AG04450 (cell line): ENCODE measurements around the gene EFEMP2. TPM values are rescaled to one million over a fixed set of nuclear protein-coding genes. Genes with fewer than 3 reads are reported as not detected.

Experiments used
- CTCF ChIA-PET: fragments of 300-600, 350-600 bp; formaldehyde crosslinking; extraction: SDS; loops from one replicate; lab custom pipeline; 2022; ENCODE audit warnings: antibody characterized with exemption, inconsistent platforms; lab: Charles Lee
- POLR2A ChIA-PET: fragments of 350-600 bp; formaldehyde crosslinking; extraction: SDS; loops from one replicate; lab custom pipeline; 2021; ENCODE audit warnings: antibody characterized with exemption, inconsistent platforms; lab: Yijun Ruan, JAX
- DNase-seq: peaks from one replicate; pipeline ENCODE4 v3.0.0-alpha.2; 2011; ENCODE audit warnings: low read depth, low spot score
- H3K27ac ChIP-seq: one replicate; pipeline ENCODE4 v1.5.1; 2012; ENCODE audit warnings: low read depth, low read length, control low read depth
- H3K27me3 ChIP-seq: one replicate; pipeline ENCODE4 v1.6.0; 2012; ENCODE audit warnings: low read length; ENCODE audit not compliant: control insufficient read depth, insufficient read depth
- H3K4me3 ChIP-seq: 2 replicates; pipeline ENCODE4 v1.5.1; 2011; ENCODE audit warnings: mild to moderate bottlenecking, low read depth, low read length, control low read depth
- H3K9me3 ChIP-seq: 2 replicates; pipeline ENCODE4 v1.5.1; 2012; ENCODE audit warnings: low read length; ENCODE audit not compliant: control insufficient read depth, insufficient read depth
- CTCF ChIP-seq: IDR thresholded peaks from 2 replicates; pipeline ENCODE4 v1.5.1; 2011; ENCODE audit warnings: low read depth, low read length, control low read depth, inconsistent platforms
- polyA plus RNA-seq: library from polyadenylated mRNA; depleted of rRNA; stranded (reverse); fragments of >200 nt; gene quantifications from 2 replicates; pipeline ENCODE4 v1.2.3, GENCODE V29; 2011

Gene EFEMP2
- polyA plus RNA-seq, 1 experiment, result 190 TPM

GRCh38 chr11:65868076-65868667 is 4.4 kb downstream of the EFEMP2 start:
- no peak for TF ChIP-seq CTCF
- ChIA-PET CTCF (interaction anchor here (2.1 to 4.2 kb wide), 3 partner anchors 8 to 20 kb away, joined by 14 to 35 read pairs (median 20); partner anchors contain the start of genes FIBP and MUS81), POLR2A (interaction anchor here (0.7 to 4.2 kb wide), 4 partner anchors 9 to 988 kb away, joined by 3 to 26 read pairs (median 4); partner anchors contain the start of genes FIBP and MUS81)
- Histone ChIP-seq H3K27me3 (no peaks in the 10 kb centered on the region), H3K9me3 (no peaks in the 10 kb centered on the region; the same call in 1 of the 2 replicates), H3K27ac (no peak overlapping the region), H3K4me3 (no peak overlapping the region)
- DNase-seq, result no peak

DNA sequence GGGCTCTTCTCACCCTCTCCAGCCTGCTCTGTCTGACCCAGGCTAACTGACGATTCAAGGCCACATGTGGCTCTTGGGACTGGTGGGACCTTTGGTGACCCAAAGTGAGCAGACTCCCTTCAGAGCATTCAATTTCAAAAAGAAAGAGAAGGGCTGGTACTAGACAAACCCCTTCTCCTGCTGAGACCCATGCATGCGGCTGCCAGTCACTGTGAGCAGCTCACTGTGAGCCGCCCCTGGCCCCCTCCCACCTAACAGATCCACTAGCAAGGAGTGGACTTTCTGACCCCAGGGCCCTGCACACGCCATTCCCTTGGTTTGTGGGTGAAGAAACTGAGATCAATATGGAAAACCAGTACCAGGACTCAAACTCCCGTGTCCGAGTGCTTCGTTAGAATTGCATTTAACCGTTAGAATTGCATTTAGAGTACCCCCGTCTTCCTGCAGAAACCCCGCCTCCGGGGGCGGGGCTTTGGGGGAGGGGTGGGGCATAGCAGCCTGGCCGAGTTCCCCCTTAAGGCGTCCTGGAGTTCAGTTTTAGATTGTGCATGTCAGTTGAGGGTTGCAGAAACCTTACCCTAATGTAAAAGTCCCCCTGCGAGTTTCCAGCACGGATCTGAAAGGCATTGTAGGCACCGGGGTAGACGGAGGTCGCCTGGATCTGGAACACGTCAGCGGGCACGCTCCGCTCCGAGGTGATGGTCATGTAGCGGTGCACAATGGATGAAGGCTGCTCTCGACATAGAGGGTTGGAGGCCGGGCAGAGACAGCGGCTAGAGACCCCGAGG is 5.1 kb downstream of the EFEMP2 start:
- TF ChIP-seq CTCF, result no peak
- ChIA-PET POLR2A (interaction anchor here (0.6 to 4.2 kb wide), 3 partner anchors 8 to 48 kb away, joined by 4 to 26 read pairs (median 7); partner anchors contain the start of gene MUS81), CTCF (interaction anchor here (2.1 to 4.2 kb wide), 3 partner anchors 8 to 21 kb away, joined by 14 to 35 read pairs (median 20); partner anchors contain the start of genes FIBP and MUS81)
- DNase-seq, result no peak
- Histone ChIP-seq H3K9me3 (no peaks in the 10 kb centered on the region; the same call in 1 of the 2 replicates), H3K27ac (no peak overlapping the region), H3K27me3 (no peaks in the 10 kb centered on the region), H3K4me3 (no peak overlapping the region)

DNA sequence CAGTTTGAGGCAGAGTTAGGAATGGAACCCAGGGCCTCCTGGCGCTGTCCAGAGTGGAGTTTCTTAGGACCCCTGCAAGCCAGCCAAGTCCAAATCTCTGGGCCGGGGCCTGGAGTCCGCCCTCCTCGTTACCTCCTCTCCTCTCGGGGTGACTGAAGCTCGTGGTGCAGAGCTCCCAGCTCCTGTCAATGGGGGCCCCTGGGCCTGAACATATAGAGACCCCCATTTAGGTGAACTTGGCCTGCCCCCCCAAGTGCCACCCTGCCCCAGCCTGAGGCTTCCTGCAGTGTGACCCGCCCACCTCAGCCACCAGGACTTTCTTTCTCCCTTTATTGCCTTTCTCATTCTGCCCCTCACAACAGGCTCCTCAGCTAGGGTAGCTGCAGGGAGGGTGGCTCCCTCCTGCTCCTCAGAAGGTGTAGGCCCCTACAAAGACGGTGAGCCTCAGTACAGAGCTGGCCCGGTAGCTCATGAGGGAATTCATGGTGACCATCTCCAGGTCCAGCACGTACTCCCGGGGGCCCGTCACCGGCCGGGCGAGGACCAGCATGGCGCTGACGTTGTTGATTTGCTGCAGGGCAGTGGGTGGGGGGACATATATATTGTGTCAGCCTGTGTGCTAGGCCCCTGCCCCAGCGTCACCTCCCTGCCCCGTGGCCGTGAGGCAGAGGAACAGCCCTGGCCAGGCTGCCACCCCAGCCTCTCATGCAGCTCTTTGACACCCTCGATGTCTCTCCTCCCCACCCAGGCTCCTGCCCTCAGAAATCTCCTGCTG is 5.9 kb downstream of the EFEMP2 start:
- no peaks in the 10 kb centered on the region; the same call in 1 of the 2 replicates for H3K9me3 ChIP-seq
- TF ChIP-seq CTCF, result no peak
- no peak overlapping the region for H3K4me3 ChIP-seq
- H3K27ac ChIP-seq, result peak overlapping the region; percentile 58
- DNase-seq, result no peak
- H3K27me3 ChIP-seq, result no peaks in the 10 kb centered on the region
- ChIA-PET CTCF (interaction anchor here (0.5 to 4.2 kb wide), 4 partner anchors 14 to 659 kb away, joined by 3 to 20 read pairs (median 6); partner anchors contain the start of gene FIBP), POLR2A (interaction anchor here (0.6 to 4.2 kb wide), 4 partner anchors 7 to 155 kb away, joined by 3 to 26 read pairs (median 6); partner anchors contain the start of genes KAT5 and MUS81)

DNA sequence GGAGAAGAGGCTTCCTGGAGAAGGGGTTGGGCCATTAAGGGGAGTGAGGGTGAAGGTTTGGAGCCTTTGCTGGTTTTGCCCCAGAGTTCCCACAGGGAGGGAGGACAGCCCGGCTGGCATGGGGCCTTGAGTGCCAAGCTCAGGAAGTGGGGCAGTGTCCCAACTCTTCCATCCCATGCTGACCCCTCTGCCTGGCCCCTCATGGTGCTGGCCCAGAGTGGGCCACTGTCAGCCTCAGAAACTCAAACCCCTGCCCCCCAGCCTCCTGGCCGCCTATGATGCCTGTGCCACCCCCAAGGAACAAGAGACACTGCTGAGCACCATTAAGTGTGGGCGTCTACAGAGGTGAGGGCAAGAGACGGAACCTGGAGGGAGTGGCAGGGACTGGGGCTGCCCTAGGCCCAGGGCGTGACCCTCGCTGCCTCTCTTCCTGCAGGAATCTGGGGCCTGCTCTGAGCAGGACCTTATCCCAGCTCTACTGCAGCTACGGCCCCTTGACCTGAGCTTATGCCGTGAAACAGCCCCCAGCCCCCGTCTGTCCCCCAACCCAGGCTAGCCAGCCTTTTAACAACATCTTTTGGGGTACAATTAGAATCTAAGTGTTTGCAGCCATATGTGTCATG is 6.9 kb downstream of the EFEMP2 start:
- Histone ChIP-seq H3K27me3 (no peaks in the 10 kb centered on the region), H3K4me3 (no peak overlapping the region), H3K27ac (peak overlapping the region; percentile 21), H3K9me3 (no peaks in the 10 kb centered on the region; the same call in 1 of the 2 replicates)
- no peak for TF ChIP-seq CTCF
- ChIA-PET CTCF (interaction anchor here (0.7 to 1.7 kb wide), 2 partner anchors 13 to 19 kb away, joined by 3 to 5 read pairs; no protein-coding TSS in a partner anchor), POLR2A (no interaction called here)
- no peak for DNase-seq
